Esophagus squamous epithelium (tissue), 5 donors: ENCODE results near the gene AFDN. TPM values are rescaled to one million over a fixed set of nuclear protein-coding genes. Genes with fewer than 3 reads are reported as not detected.

ENCODE experiments used
- DNase-seq: peaks from one replicate; lab custom pipeline; 2025; lab: John Stamatoyannopoulos, UW
- H3K27ac ChIP-seq, 4 donors: fragments of 200-600 bp; sonication (generic); one replicate each; pipeline ENCODE4 v1.5.1; 2016 to 2019; ENCODE audit warnings: mild to moderate bottlenecking in 1 of 4
- H3K27me3 ChIP-seq, 4 donors: fragments of 200-600 bp; sonication (generic); 1 replicate in 3 of 4; 2 replicates in 1 of 4; pipeline versions ENCODE4 v1.5.1 to v1.6.0; 2017 to 2021; ENCODE audit warnings: antibody characterized with exemption in 1 of 4
- H3K36me3 ChIP-seq, 3 donors: fragments of 200-600 bp; sonication (generic); one replicate each; pipeline ENCODE4 v1.5.1; 2016 to 2019
- H3K4me1 ChIP-seq, 3 donors: fragments of 200-600 bp; sonication (generic); one replicate each; pipeline ENCODE4 v1.5.1; 2017 to 2019
- H3K4me3 ChIP-seq, 4 donors: fragments of 200-600 bp; sonication (generic); 1 replicate in 3 of 4; 2 replicates in 1 of 4; pipeline ENCODE4 v1.5.1; 2016 to 2019; ENCODE audit warnings: mild to moderate bottlenecking in 2 of 4, moderate library complexity in 1 of 4
- H3K9me3 ChIP-seq, 3 donors: fragments of 200-600 bp; sonication (generic); one replicate each; pipeline ENCODE4 v1.5.1; 2016 to 2019
- POLR2A ChIP-seq, 4 donors: fragments of 450-650 bp; IDR thresholded peaks; one replicate each; pipeline ENCODE4 v1.6.1; 2017; ENCODE audit warnings: antibody characterized with exemption in 4 of 4, mild to moderate bottlenecking in 4 of 4, moderate library complexity in 3 of 4
- WGBS, 2 donors: methylation state at CpG; one replicate each; pipeline ENCODE4 v1.1.5; 2018; 5-methylcytosine and 5-hydroxymethylcytosine counted together
- intact Hi-C: fragments of 100-400 bp; cut with DNase I; formaldehyde crosslinking; loops from one replicate; pipeline ENCODE4 v1.15.0; 2022
- total RNA-seq, 4 donors: library from RNA; depleted of rRNA; stranded (reverse); fragments of >200 nt; gene quantifications; one replicate each; pipeline ENCODE4 v1.1.0, GENCODE V29; 2016
- TF ChIP-seq, protein P1 (sequence below), 6 experiments: fragments of 450-650 bp in 4 of 6; fragments of 200-600 bp in 2 of 6; sonication (generic) in 2 of 6; IDR thresholded peaks; one replicate each; pipeline ENCODE4 v1.5.1; 2016 to 2019; ENCODE audit warnings: antibody characterized with exemption in 6 of 6, mild to moderate bottlenecking in 4 of 6, moderate library complexity in 4 of 6
- donor health status: DM: yes; HTN: yes; CAD: no.

AFDN gene
- total RNA-seq, 4 donors from 2014 or later = 93.8 to 250 (median 204) TPM

- WGBS, 2 donors = 92 to 100% methylated on average over 4 of the region's 4 CpGs
- intact Hi-C loops = no loop called here
These were observed 117.4 kb downstream of the AFDN start for GRCh38 chr6:167944130-167944529.

DNA sequence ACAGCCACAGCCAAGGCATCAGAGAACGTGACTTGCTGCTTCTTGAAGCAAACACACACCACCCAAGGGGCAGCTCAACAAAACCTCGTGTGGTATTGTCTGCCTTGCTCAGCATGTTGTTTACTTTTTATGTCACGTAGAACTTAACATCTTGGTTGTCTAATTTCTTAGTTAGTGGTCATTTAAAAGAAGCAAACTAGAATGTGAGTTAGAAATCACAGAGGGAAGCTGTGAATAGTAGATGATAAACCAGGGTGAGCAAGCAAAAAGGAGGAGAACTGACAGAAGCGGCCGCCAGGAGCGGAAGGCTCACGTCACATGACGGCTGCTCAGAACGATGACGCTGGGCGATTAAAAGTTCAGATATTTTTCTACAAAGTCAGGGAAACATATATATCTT, 119.3 kb downstream of the AFDN start:
- Histone ChIP-seq H3K4me1 (no peaks in the 10 kb centered on the region), H3K9me3 (no peaks in the 10 kb centered on the region), H3K27ac (no peak overlapping the region), H3K36me3 (peaks cover 8 to 86% (median 12%) of the 10 kb centered on the region in 3 donors), H3K4me3 (no peak overlapping the region), H3K27me3 (no peaks in the 10 kb centered on the region)
- intact Hi-C loops = no loop called here
- 92 to 97% methylated on average over 11 of the region's 11 CpGs for WGBS, 2 donors
- DNase-seq = no peak
- TF ChIP-seq, protein P1, sequence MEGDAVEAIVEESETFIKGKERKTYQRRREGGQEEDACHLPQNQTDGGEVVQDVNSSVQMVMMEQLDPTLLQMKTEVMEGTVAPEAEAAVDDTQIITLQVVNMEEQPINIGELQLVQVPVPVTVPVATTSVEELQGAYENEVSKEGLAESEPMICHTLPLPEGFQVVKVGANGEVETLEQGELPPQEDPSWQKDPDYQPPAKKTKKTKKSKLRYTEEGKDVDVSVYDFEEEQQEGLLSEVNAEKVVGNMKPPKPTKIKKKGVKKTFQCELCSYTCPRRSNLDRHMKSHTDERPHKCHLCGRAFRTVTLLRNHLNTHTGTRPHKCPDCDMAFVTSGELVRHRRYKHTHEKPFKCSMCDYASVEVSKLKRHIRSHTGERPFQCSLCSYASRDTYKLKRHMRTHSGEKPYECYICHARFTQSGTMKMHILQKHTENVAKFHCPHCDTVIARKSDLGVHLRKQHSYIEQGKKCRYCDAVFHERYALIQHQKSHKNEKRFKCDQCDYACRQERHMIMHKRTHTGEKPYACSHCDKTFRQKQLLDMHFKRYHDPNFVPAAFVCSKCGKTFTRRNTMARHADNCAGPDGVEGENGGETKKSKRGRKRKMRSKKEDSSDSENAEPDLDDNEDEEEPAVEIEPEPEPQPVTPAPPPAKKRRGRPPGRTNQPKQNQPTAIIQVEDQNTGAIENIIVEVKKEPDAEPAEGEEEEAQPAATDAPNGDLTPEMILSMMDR (IDR thresholded peaks at IDR 0.05) = no peak
- TF ChIP-seq POLR2A (IDR thresholded peaks at IDR 0.05) = no peak

More at GRCh38 chr6:167944130-167944529, 117.4 kb downstream of the AFDN start:
- Histone ChIP-seq H3K9me3 (no peaks in the 10 kb centered on the region), H3K4me1 (no peaks in the 10 kb centered on the region), H3K27ac (no peak overlapping the region), H3K4me3 (no peak overlapping the region), H3K27me3 (no peaks in the 10 kb centered on the region), H3K36me3 (peaks cover 5 to 76% (median 9%) of the 10 kb centered on the region in 3 donors)
- no peak for DNase-seq
- TF ChIP-seq, protein P1 (IDR thresholded peaks at IDR 0.05) = no peak
- TF ChIP-seq POLR2A (IDR thresholded peaks at IDR 0.05) = no peak

DNA sequence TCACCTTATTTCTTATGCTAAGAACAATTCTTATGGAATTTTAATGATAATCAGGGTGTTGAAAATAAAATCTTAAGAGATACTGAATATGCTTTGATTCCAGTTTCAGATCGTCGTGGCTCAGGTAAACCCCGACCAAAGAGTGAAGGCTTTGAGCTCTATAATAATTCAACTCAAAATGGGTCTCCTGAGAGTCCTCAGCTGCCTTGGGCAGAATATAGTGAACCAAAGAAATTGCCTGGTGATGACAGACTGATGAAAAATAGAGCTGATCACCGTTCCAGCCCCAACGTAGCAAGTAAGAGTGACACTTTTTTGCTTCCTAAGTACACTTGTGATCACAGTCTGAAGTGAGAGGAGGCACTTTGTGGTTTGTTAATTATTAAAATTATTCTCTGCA, 119.9 kb downstream of the AFDN start:
- WGBS, 2 donors = 84 to 85% methylated on average over 5 of the region's 5 CpGs
- intact Hi-C loops = no loop called here
- Histone ChIP-seq H3K27ac (no peak overlapping the region), H3K27me3 (no peaks in the 10 kb centered on the region), H3K4me3 (no peak overlapping the region), H3K9me3 (no peaks in the 10 kb centered on the region), H3K4me1 (no peaks in the 10 kb centered on the region), H3K36me3 (peaks cover 12 to 92% (median 14%) of the 10 kb centered on the region in 3 donors)
- TF ChIP-seq, protein P1 (IDR thresholded peaks at IDR 0.05) = no peak
- TF ChIP-seq POLR2A (IDR thresholded peaks at IDR 0.05) = no peak
- DNase-seq = no peak

DNA sequence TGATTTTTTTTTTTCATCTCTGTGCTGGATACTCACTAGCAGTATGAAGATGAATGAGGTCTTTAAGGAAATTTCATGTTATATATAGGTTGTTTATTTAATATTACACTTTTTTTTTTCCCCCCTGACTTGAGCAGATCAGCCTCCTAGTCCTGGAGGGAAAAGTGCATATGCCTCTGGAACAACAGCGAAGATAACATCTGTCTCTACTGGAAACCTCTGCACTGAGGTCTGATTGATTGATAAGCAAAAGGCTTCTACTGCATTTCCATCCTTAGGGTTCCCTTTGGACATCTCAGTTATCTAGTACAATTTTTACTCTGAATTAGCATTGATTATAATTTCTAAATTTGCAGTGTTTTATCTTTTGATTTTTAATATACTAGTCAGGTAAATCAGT, 121.0 kb downstream of the AFDN start:
- no peaks in the 10 kb centered on the region for H3K9me3 ChIP-seq
- intact Hi-C loops = no loop called here
- TF ChIP-seq, protein P1 (IDR thresholded peaks at IDR 0.05) = no peak
- no peak for TF ChIP-seq POLR2A (IDR thresholded peaks at IDR 0.05)
- no peaks in the 10 kb centered on the region for H3K27me3 ChIP-seq
- peaks cover 12 to 100% (median 18%) of the 10 kb centered on the region in 3 donors for H3K36me3 ChIP-seq
- H3K4me1 ChIP-seq = no peaks in the 10 kb centered on the region
- no peak overlapping the region for H3K27ac ChIP-seq
- DNase-seq = no peak
- H3K4me3 ChIP-seq = no peak overlapping the region
- WGBS, 2 donors = 67 to 95% methylated on average over 1 of the region's 1 CpG

DNA sequence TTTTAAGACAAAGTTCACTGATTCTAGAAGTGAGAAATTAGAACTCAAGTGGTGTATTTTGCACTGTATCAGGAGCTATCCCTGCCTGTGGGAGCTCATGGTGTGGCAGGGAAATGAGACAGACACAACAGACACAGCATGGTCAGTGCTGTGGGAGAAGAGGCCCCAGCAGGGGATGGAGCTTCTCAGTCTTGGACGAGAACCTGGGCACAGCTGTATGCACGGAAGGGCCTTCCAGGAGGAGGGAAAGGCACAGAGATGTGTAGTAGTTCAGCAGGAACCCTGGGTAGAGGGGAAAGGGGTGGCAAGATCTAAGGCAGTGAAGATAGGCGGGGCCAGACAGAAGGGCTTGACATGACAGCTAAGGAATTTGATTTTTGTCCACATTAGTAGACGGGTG, 122.0 kb downstream of the AFDN start:
- no peak for TF ChIP-seq POLR2A (IDR thresholded peaks at IDR 0.05)
- TF ChIP-seq, protein P1 (IDR thresholded peaks at IDR 0.05) = no peak
- 81 to 83% methylated on average over 4 of the region's 4 CpGs for WGBS, 2 donors

More for the DNA sequence above, 122.0 kb downstream of the AFDN start:
- DNase-seq = no peak
- H3K4me1 ChIP-seq = no peaks in the 10 kb centered on the region
- H3K36me3 ChIP-seq = peaks cover 10 to 100% (median 18%) of the 10 kb centered on the region in 3 donors
- H3K27ac ChIP-seq = no peak overlapping the region
- H3K9me3 ChIP-seq = no peaks in the 10 kb centered on the region
- H3K4me3 ChIP-seq = no peak overlapping the region
- intact Hi-C loops = no loop called here
- no peaks in the 10 kb centered on the region for H3K27me3 ChIP-seq
